ENCODE data around the gene MOCOS. TPM values are rescaled to one million over a fixed set of nuclear protein-coding genes. Genes with fewer than 3 reads are reported as not detected.

Gene MOCOS
- total RNA-seq, 1 experiment from 2014 or later: 12.1 TPM

DNA sequence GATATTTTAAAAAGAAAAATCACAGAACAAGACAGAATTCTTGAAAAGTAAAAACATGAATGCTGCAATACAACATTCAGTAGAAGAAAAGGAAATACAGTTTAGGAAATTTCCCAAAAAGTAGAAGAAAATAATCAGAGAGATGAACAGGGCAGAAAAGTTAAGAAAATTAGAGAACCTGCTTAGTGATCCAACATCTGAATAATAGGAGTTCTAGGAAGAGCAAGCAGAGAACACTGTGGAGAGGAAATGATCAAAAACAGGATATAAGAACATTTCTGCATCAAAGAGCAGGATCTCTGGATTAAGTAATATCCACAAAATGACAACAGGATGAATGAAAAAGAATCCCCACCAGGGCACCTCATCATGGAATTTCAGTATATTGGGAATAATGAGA lies 101.4 kb downstream of the MOCOS start:
- BruUV-seq (replicated peaks): no TSS peak
- Histone ChIP-seq H3K79me2 (ENCODE audit: insufficient read depth, low read length) (no peaks in the 10 kb centered on the region), H3K9me2 (ENCODE audit: insufficient read depth) (no peaks in the 10 kb centered on the region), H3K4me3 (replicated peaks in 1 of 2; ENCODE audit: low read depth in 1 of 2, low read length in 2 of 2) (no peak overlapping the region), H4K20me1 (ENCODE audit: insufficient read depth) (no peaks in the 10 kb centered on the region), H3K4me1 (ENCODE audit: control insufficient read depth in 1 of 2, insufficient read depth in 2 of 2, low read length in 2 of 2) (no peaks in the 10 kb centered on the region), H3K36me3 (ENCODE audit: control insufficient read depth in 1 of 2, insufficient read depth in 2 of 2, low read length in 2 of 2) (no peaks in the 10 kb centered on the region), H3K9me3 (ENCODE audit: control insufficient read depth in 1 of 2, insufficient read depth in 1 of 2, low read depth in 1 of 2, low read length in 2 of 2) (no peaks in the 10 kb centered on the region), H3K27me3 (ENCODE audit: insufficient read depth, low read length) (no peaks in the 10 kb centered on the region), H3K9ac (ENCODE audit: low read length) (no peak overlapping the region), H2AFZ (ENCODE audit: low read depth, low read length, poor library complexity, severe bottlenecking) (no peak overlapping the region), H3K4me2 (ENCODE audit: low read length) (no peak overlapping the region), H3K27ac (ENCODE audit: low read depth, low read length) (no peak overlapping the region)
- ChIA-PET POLR2A (no interaction called here), RAD21 (ENCODE audit: low non-redundant PET in 1 of 2, low total read pairs in 2 of 2, uncharacterized antibody in 2 of 2, unreplicated experiment in 2 of 2) (no interaction called here), CTCF (no interaction called here)
- ATAC-seq (no peak), DNase-seq (ENCODE audit: low read depth, low spot score) (no peak)
- TF ChIP-seq EGR1 (IDR thresholded peaks at IDR 0.05; ENCODE audit: low read depth): no peak
- no peak for TF ChIP-seq POLR2AphosphoS5 (IDR thresholded peaks at IDR 0.05; ENCODE audit: low read depth, low read length)
- TF ChIP-seq TCF7L2 (IDR thresholded peaks at IDR 0.05; ENCODE audit: borderline replicate concordance, extremely low read depth, insufficient read depth, insufficient read length): no peak
- TF ChIP-seq ZFX (IDR thresholded peaks at IDR 0.05): no peak
- TF ChIP-seq RAD21 (IDR thresholded peaks at IDR 0.05; ENCODE audit: low read depth): no peak
- TF ChIP-seq EZH2 (IDR thresholded peaks at IDR 0.05): no peak
- no peak for TF ChIP-seq SRF (IDR thresholded peaks at IDR 0.05; ENCODE audit: low read depth)
- TF ChIP-seq SP1 (IDR thresholded peaks at IDR 0.05; ENCODE audit: low read depth): no peak
- TF ChIP-seq, protein P1, sequence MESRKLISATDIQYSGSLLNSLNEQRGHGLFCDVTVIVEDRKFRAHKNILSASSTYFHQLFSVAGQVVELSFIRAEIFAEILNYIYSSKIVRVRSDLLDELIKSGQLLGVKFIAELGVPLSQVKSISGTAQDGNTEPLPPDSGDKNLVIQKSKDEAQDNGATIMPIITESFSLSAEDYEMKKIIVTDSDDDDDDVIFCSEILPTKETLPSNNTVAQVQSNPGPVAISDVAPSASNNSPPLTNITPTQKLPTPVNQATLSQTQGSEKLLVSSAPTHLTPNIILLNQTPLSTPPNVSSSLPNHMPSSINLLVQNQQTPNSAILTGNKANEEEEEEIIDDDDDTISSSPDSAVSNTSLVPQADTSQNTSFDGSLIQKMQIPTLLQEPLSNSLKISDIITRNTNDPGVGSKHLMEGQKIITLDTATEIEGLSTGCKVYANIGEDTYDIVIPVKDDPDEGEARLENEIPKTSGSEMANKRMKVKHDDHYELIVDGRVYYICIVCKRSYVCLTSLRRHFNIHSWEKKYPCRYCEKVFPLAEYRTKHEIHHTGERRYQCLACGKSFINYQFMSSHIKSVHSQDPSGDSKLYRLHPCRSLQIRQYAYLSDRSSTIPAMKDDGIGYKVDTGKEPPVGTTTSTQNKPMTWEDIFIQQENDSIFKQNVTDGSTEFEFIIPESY (IDR thresholded peaks at IDR 0.05; ENCODE audit: extremely low read depth, insufficient replicate concordance, low read length): no peak
- TF ChIP-seq YY1 (IDR thresholded peaks at IDR 0.05; ENCODE audit: extremely low read depth, insufficient replicate concordance, low read depth, low read length): no peak
- no peak for TF ChIP-seq POLR2A (IDR thresholded peaks at IDR 0.05; ENCODE audit: borderline replicate concordance, extremely low read depth, insufficient read depth, insufficient read length)
- TF ChIP-seq JUND (IDR thresholded peaks at IDR 0.05): no peak
- no peak for TF ChIP-seq CEBPB (IDR thresholded peaks at IDR 0.05; ENCODE audit: low read depth)
- no peak for TF ChIP-seq FOSL1 (IDR thresholded peaks at IDR 0.05; ENCODE audit: low read depth)
- intact Hi-C loops (cut with micrococcal nuclease): no loop called here
